B cell (primary cell): ENCODE data around the gene RABL6. TPM values are rescaled to one million over a fixed set of nuclear protein-coding genes. Genes with fewer than 3 reads are reported as not detected.

Experiments
- ATAC-seq: fragments of 200-7000 bp; cut with Tn5 transposase; one replicate; pipeline ENCODE4 v1.10.0; 2021; ENCODE audit warnings: low read depth, mild to moderate bottlenecking, moderate number of reproducible peaks, moderate library complexity
- CTCF ChIA-PET: fragments of 350-600 bp; sonication (Branson Sonifier 250); formaldehyde crosslinking; loops from one replicate; lab custom pipeline; 2021; ENCODE audit warnings: antibody characterized with exemption, inconsistent platforms; lab: Charles Lee
- POLR2A ChIA-PET: fragments of 350-600 bp; sonication (Branson Sonifier 250); formaldehyde crosslinking; loops from one replicate; lab custom pipeline; 2021; ENCODE audit warnings: antibody characterized with exemption; lab: Charles Lee
- DNase-seq: peaks from one replicate; pipeline ENCODE4 v3.0.0; 2013
- H2AFZ ChIP-seq: 2 replicates; pipeline ENCODE4 v1.6.1; 2012; ENCODE audit warnings: mild to moderate bottlenecking, low read depth, low read length; ENCODE audit not compliant: insufficient read depth, poor library complexity, severe bottlenecking
- H3K27ac ChIP-seq, 2 donors: 1 replicate in 1 of 2; 2 replicates in 1 of 2; pipeline ENCODE4 v1.5.1; 2012 to 2013; ENCODE audit warnings: low read length in 2 of 2, mild to moderate bottlenecking in 2 of 2, moderate library complexity in 1 of 2
- H3K27me3 ChIP-seq, 4 experiments: fragments of 200-600 bp in 1 of 4; sonication (generic) in 1 of 4; replicated peaks in 1 of 4; 1 replicate in 2 of 4; 2 replicates in 2 of 4; pipeline versions ENCODE4 v1.6.1 to v1.7.0; 2013 to 2016; ENCODE audit warnings: low read length in 3 of 4, mild to moderate bottlenecking in 2 of 4, mixed read lengths in 1 of 4, moderate library complexity in 1 of 4; ENCODE audit not compliant: insufficient read depth in 4 of 4, control insufficient read depth in 3 of 4; ENCODE audit errors: control extremely low read depth in 1 of 4
- H3K36me3 ChIP-seq, 2 experiments: replicated peaks in 1 of 2; 1 replicate in 1 of 2; 2 replicates in 1 of 2; pipeline versions ENCODE4 v1.6.1 to v1.7.1; 2013; ENCODE audit warnings: low read length in 1 of 2; ENCODE audit not compliant: insufficient read depth in 2 of 2, control insufficient read depth in 1 of 2; ENCODE audit errors: control extremely low read depth in 1 of 2, extremely low read depth in 1 of 2
- H3K4me1 ChIP-seq, 2 donors: fragments of 200-600 bp in 1 of 2; sonication (generic) in 1 of 2; 1 replicate in 1 of 2; 2 replicates in 1 of 2; pipeline versions ENCODE4 v1.5.1 to v1.6.1; 2013 to 2017; ENCODE audit warnings: low read length in 2 of 2; ENCODE audit not compliant: control insufficient read depth in 2 of 2, insufficient read depth in 2 of 2
- H3K4me2 ChIP-seq: replicated peaks from 2 replicates; pipeline ENCODE3; 2012; ENCODE audit warnings: mild to moderate bottlenecking, low read depth, low read length; ENCODE audit not compliant: poor library complexity, severe bottlenecking
- H3K4me3 ChIP-seq, 5 experiments: fragments of 200-600 bp in 1 of 5; sonication (generic) in 1 of 5; 1 replicate in 3 of 5; 2 replicates in 2 of 5; pipeline versions ENCODE4 v1.5.1 to v1.7.0; 2011 to 2016; ENCODE audit warnings: low read length in 4 of 5, mild to moderate bottlenecking in 4 of 5, low read depth in 2 of 5, control low read depth in 1 of 5, moderate library complexity in 1 of 5; ENCODE audit not compliant: insufficient read depth in 1 of 5; ENCODE audit errors: control extremely low read depth in 1 of 5, extremely low read depth in 1 of 5
- H3K79me2 ChIP-seq: fragments of 200-600 bp; sonication (generic); one replicate; pipeline ENCODE4 v1.6.0; 2016; ENCODE audit warnings: low read length; ENCODE audit not compliant: control insufficient read depth, insufficient read depth
- H3K9ac ChIP-seq: fragments of 200-600 bp; sonication (generic); 2 replicates; pipeline ENCODE4 v1.6.1; 2017; ENCODE audit warnings: mild to moderate bottlenecking, low read length, moderate library complexity
- H3K9me3 ChIP-seq, 3 donors: one replicate each; pipeline versions ENCODE4 v1.6.1 to v1.7.1; 2013; ENCODE audit warnings: low read length in 2 of 3; ENCODE audit not compliant: control insufficient read depth in 2 of 3, insufficient read depth in 1 of 3; ENCODE audit errors: control extremely low read depth in 1 of 3
- H4K20me1 ChIP-seq: 2 replicates; pipeline ENCODE4 v1.6.0; 2012; ENCODE audit warnings: mild to moderate bottlenecking, low read length; ENCODE audit not compliant: insufficient read depth, control insufficient read depth, poor library complexity, severe bottlenecking
- H3K27ac Mint-ChIP-seq: one replicate; pipeline ENCODE4 v1.8.0; 2021; ENCODE audit warnings: mixed read lengths
- H3K27me3 Mint-ChIP-seq: one replicate; pipeline ENCODE4 v1.8.0; 2021; ENCODE audit warnings: mixed read lengths
- H3K4me1 Mint-ChIP-seq: one replicate; pipeline ENCODE4 v1.8.0; 2021; ENCODE audit warnings: mixed read lengths
- H3K4me3 Mint-ChIP-seq: one replicate; pipeline ENCODE4 v1.8.0; 2021; ENCODE audit warnings: mixed read lengths
- H3K9me3 Mint-ChIP-seq: one replicate; pipeline ENCODE4 v1.8.0; 2022; ENCODE audit warnings: mixed read lengths; ENCODE audit not compliant: insufficient read depth
- CTCF ChIP-seq: fragments of 200-600 bp; IDR thresholded peaks from one replicate; pipeline ENCODE4 v1.8.0; 2022; ENCODE audit warnings: antibody characterized with exemption, mild to moderate bottlenecking
- EZH2 ChIP-seq: IDR thresholded peaks from 2 replicates; pipeline ENCODE4 v1.6.1; 2012; ENCODE audit warnings: borderline replicate concordance, low read depth, mild to moderate bottlenecking, moderate library complexity, low read length; ENCODE audit not compliant: insufficient read depth, poor library complexity, severe bottlenecking
- WGBS: methylation state at CpG from one replicate; pipeline ENCODE4 v1.1.5; 2013; ENCODE audit warnings: missing lambda C conversion rate; ENCODE audit not compliant: insufficient coverage; 5-methylcytosine and 5-hydroxymethylcytosine counted together
- intact Hi-C: fragments of 100-400 bp; cut with micrococcal nuclease; formaldehyde crosslinking; loops from one replicate; pipeline ENCODE4 v1.10.0; 2022
- polyA plus RNA-seq: library from polyadenylated mRNA; depleted of rRNA; stranded (reverse); fragments of >200 nt; gene quantifications from 2 replicates; pipeline ENCODE4 v1.2.3, GENCODE V29; 2012
- total RNA-seq, 2 donors: library from RNA; stranded (reverse); fragments of 120-200 nt in 1 of 2; gene quantifications; 1 replicate in 1 of 2; 2 replicates in 1 of 2; pipeline versions ENCODE4 v1.2.3 to v1.2.4, GENCODE V29; 2013 to 2022

Gene RABL6
- total and polyA plus RNA-seq, 2 donors (not counting 1 experiment from before 2014, with no cell fraction given), result 33.6 to 70.5 TPM

- 95% methylated on average over 13 of the region's 30 CpGs for WGBS
- CTCF ChIA-PET, result interaction anchor here (1.4 kb wide), 1 partner anchor 19 kb away, joined by 4 read pairs; the partner anchor contains the start of gene AJM1
- Histone ChIP-seq H2AFZ (no peak overlapping the region), H3K4me1 (peaks cover 0 to 4% of the 10 kb centered on the region in 2 donors), H3K79me2 (peaks cover 4% of the 10 kb centered on the region), H3K4me2 (no peak overlapping the region), H3K4me3 (no peak overlapping the region), H3K36me3 (peaks cover 2 to 20% of the 10 kb centered on the region in 2 experiments), H3K9me3 (no peaks in the 10 kb centered on the region), H3K27ac (no peak overlapping the region), H3K9ac (no peak overlapping the region), H3K27me3 (no peaks in the 10 kb centered on the region), H4K20me1 (peaks cover 39% of the 10 kb centered on the region)
- POLR2A ChIA-PET, result interaction anchor here (1.1 kb wide), 1 partner anchor 9 kb away, joined by 3 read pairs; no protein-coding TSS in a partner anchor
- no peak for TF ChIP-seq CTCF
- TF ChIP-seq EZH2, result no peak
- no peaks in the 10 kb centered on the region for H3K9me3 Mint-ChIP-seq
- DNase-seq (no peak), ATAC-seq (no peak)
- intact Hi-C loops, result no loop called here
- H3K4me3 Mint-ChIP-seq, result no peak overlapping the region
- H3K27me3 Mint-ChIP-seq, result no peaks in the 10 kb centered on the region
- H3K4me1 Mint-ChIP-seq, result peaks cover 5% of the 10 kb centered on the region
- no peak overlapping the region for H3K27ac Mint-ChIP-seq
Measured at GRCh38 chr9:136823136-136824046, 15.6 kb downstream of the RABL6 start.
